A673 (cell line): ENCODE results near the gene BABAM1. TPM values are rescaled to one million over a fixed set of nuclear protein-coding genes. Genes with fewer than 3 reads are reported as not detected.

Experiments
- BruUV-seq: library from RNA; stranded (reverse); fragments of 400-500 nt; replicated peaks from 2 replicates; lab custom pipeline; 2021; lab: Mats Ljungman, UMichigan
- CTCF ChIA-PET: fragments of 300-600 bp; sonication (Branson Sonifier 250); formaldehyde crosslinking; loops from one replicate; lab custom pipeline; 2022; ENCODE audit warnings: antibody characterized with exemption; lab: Charles Lee
- POLR2A ChIA-PET: fragments of 300-600 bp; sonication (Branson Sonifier 250); formaldehyde crosslinking; loops from one replicate; lab custom pipeline; 2022; ENCODE audit warnings: antibody characterized with exemption; ENCODE audit not compliant: low non-redundant PET; lab: Charles Lee
- DNase-seq: peaks from one replicate; pipeline ENCODE4 v3.0.0-alpha.2; 2015; ENCODE audit warnings: low spot score
- H3K27ac ChIP-seq: fragments of 200-600 bp; sonication (generic); 2 replicates; pipeline ENCODE4 v1.5.1; 2016; ENCODE audit warnings: mixed run types, low read depth, mild to moderate bottlenecking, mixed read lengths, antibody characterized with exemption, low read length; ENCODE audit not compliant: poor library complexity, severe bottlenecking
- H3K27me3 ChIP-seq: fragments of 200-600 bp; sonication (generic); replicated peaks from 2 replicates; pipeline ENCODE4 v1.6.1; 2017; ENCODE audit warnings: mixed run types, low read depth, mild to moderate bottlenecking, mixed read lengths, antibody characterized with exemption, low read length; ENCODE audit not compliant: insufficient read depth, poor library complexity
- H3K36me3 ChIP-seq: fragments of 200-600 bp; sonication (generic); 2 replicates; pipeline ENCODE4 v1.6.1; 2016; ENCODE audit warnings: mixed run types, mild to moderate bottlenecking, mixed read lengths, antibody characterized with exemption, low read length; ENCODE audit not compliant: insufficient read depth, poor library complexity, severe bottlenecking
- H3K4me1 ChIP-seq: fragments of 200-600 bp; sonication (generic); 2 replicates; pipeline ENCODE4 v1.6.1; 2017; ENCODE audit warnings: mixed run types, mild to moderate bottlenecking, mixed read lengths, antibody characterized with exemption, low read length; ENCODE audit not compliant: insufficient read depth, poor library complexity, severe bottlenecking
- H3K4me3 ChIP-seq: fragments of 200-600 bp; sonication (generic); 2 replicates; pipeline ENCODE4 v1.5.1; 2016; ENCODE audit warnings: low read depth, mixed run types, mild to moderate bottlenecking, mixed read lengths, low read length; ENCODE audit not compliant: poor library complexity, severe bottlenecking
- H3K9me3 ChIP-seq: fragments of 200-600 bp; sonication (generic); 2 replicates; pipeline ENCODE4 v1.6.1; 2016; ENCODE audit warnings: mixed run types, low read depth, mild to moderate bottlenecking, mixed read lengths, antibody characterized with exemption, low read length; ENCODE audit not compliant: poor library complexity, severe bottlenecking
- CTCF ChIP-seq: fragments of 300-800, 200-600 bp; sonication (generic); conservative IDR thresholded peaks from 2 replicates; pipeline ENCODE4 v1.5.1; 2017; ENCODE audit warnings: low read depth, mild to moderate bottlenecking, antibody characterized with exemption, low read length, moderate library complexity, mixed read lengths
- EZH2 ChIP-seq: fragments of 200-600 bp; sonication (generic); IDR thresholded peaks from 2 replicates; pipeline ENCODE4 v1.6.1; 2017; ENCODE audit warnings: borderline replicate concordance, low read depth, mild to moderate bottlenecking, mixed read lengths, antibody characterized with exemption, low read length; ENCODE audit not compliant: poor library complexity, severe bottlenecking
- intact Hi-C: fragments of 100-400 bp; cut with micrococcal nuclease; formaldehyde crosslinking; loops from one replicate; pipeline ENCODE4 v1.10.0; 2022; ENCODE audit not compliant: unreplicated experiment
- total RNA-seq: library from RNA; stranded (reverse); gene quantifications from 2 replicates; pipeline ENCODE4 v1.2.3, GENCODE V29; 2021

Gene BABAM1
- total RNA-seq, 1 experiment from 2014 or later, result 147 TPM

DNA sequence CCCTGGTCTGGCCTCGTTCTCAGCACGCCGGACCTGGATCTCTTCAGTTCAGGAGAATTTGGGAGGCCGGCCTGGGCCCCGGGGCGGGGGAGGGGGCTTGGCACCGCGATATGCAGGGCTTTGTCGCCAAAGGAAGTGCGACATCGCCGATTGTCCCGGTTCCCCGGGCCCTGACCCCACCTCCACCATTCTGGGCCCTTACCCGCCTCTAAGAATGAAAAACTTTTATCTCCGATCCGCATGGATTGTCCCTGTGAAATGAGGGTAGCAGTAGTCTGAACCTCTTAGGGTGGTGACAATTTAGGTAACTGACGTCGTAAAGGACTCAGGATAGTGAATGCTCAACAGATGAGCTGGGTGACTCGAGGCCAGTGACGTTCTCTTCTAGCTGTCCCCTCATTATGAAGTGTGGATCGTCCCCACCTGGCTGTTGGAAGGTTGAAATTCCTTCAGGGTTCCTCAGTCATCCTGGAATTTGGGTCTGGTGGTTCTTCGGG, 42.8 kb downstream of the BABAM1 start:
- Histone ChIP-seq H3K9me3 (no peaks in the 10 kb centered on the region), H3K4me3 (peak overlapping the region; percentile 93), H3K27ac (peak overlapping the region; percentile 81), H3K4me1 (peaks cover 3% of the 10 kb centered on the region), H3K36me3 (peaks cover 14% of the 10 kb centered on the region), H3K27me3 (no peaks in the 10 kb centered on the region)
- CTCF ChIA-PET, result no interaction called here
- BruUV-seq, result no TSS peak
- intact Hi-C loops, result no loop called here
- POLR2A ChIA-PET, result interaction anchor here (0.5 kb wide), 1 partner anchor 26 kb away, joined by 9 read pairs; no protein-coding TSS in a partner anchor
- no peak for DNase-seq
- TF ChIP-seq CTCF, result no peak
- TF ChIP-seq EZH2, result no peak

GRCh38 chr19:17311455-17312188, 44.4 kb downstream of the BABAM1 start:
- no TSS peak for BruUV-seq

More at GRCh38 chr19:17311455-17312188, 44.4 kb downstream of the BABAM1 start:
- Histone ChIP-seq H3K9me3 (no peaks in the 10 kb centered on the region), H3K4me3 (no peak overlapping the region), H3K27ac (no peak overlapping the region), H3K27me3 (no peaks in the 10 kb centered on the region), H3K36me3 (peaks cover 21% of the 10 kb centered on the region), H3K4me1 (no peaks in the 10 kb centered on the region)
- intact Hi-C loops, result no loop called here
- ChIA-PET CTCF (no interaction called here), POLR2A (no interaction called here)
- DNase-seq, result no peak
- TF ChIP-seq CTCF (no peak), EZH2 (no peak)
